HL-60 (cell line): ENCODE results near the gene COQ2.

Experiments
- DNase-seq, 2 experiments: peaks; one replicate each; pipeline ENCODE4 v3.0.0-alpha.2; 2010 to 2020; ENCODE audit warnings: low read depth in 1 of 2, low spot score in 1 of 2
- H3K27ac ChIP-seq: fragments of 250-450 bp; sonication (Bioruptor Pico); replicated peaks from 2 replicates; pipeline ENCODE4 v1.5.1; 2020; ENCODE audit warnings: mild to moderate bottlenecking, moderate library complexity
- H3K27me3 ChIP-seq: fragments of 250-450 bp; sonication (Bioruptor Pico); 2 replicates; pipeline ENCODE4 v1.5.1; 2021; ENCODE audit warnings: mild to moderate bottlenecking, moderate library complexity; ENCODE audit not compliant: insufficient read depth, poor library complexity, severe bottlenecking
- H3K4me3 ChIP-seq: replicated peaks from 2 replicates; pipeline ENCODE4 v1.5.1; 2011; ENCODE audit warnings: mild to moderate bottlenecking, control low read depth, low read length; ENCODE audit not compliant: insufficient read depth
- GABPA ChIP-seq: IDR thresholded peaks from 2 replicates; pipeline ENCODE4 v1.6.1; 2012; ENCODE audit warnings: low read depth
- POLR2AphosphoS5 ChIP-seq: IDR thresholded peaks from 2 replicates; pipeline ENCODE4 v1.6.1; 2012; ENCODE audit warnings: low read depth
- SPI1 ChIP-seq: IDR thresholded peaks from 2 replicates; pipeline ENCODE4 v1.6.1; 2012; ENCODE audit warnings: low read depth, mild to moderate bottlenecking, borderline replicate concordance
- TF ChIP-seq, protein P1 (sequence below): IDR thresholded peaks from one replicate; pipeline ENCODE4 v1.5.1; 2011; ENCODE audit warnings: low read length, control low read depth, inconsistent platforms; ENCODE audit not compliant: insufficient read depth
- TF ChIP-seq, protein P2 (sequence below): IDR thresholded peaks from 2 replicates; pipeline ENCODE4 v1.6.1; 2012; ENCODE audit warnings: low read depth; ENCODE audit not compliant: insufficient replicate concordance

The COQ2 gene

DNA sequence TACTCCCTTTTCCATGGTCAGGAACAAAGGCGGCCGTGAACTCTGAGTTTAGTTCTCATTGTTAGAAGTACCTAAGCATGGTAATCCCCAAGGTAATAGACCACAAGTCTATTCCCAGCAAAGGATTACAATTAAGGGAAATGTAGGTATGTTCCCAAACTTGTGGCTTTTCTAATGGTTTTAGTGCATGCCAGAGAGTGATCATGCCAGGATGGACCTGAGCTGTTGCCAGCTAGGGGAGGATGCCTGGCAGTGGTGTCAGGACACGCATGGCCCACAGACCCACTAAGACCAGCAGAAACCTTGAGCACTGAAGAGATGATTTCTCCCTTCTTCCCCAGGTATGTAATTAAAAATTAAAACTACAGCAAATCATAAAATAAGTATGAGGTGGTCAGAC, 60.8 kb downstream of the COQ2 start:
- TF ChIP-seq POLR2AphosphoS5 (no peak), GABPA (no peak), SPI1 (no peak)
- TF ChIP-seq, protein P1, sequence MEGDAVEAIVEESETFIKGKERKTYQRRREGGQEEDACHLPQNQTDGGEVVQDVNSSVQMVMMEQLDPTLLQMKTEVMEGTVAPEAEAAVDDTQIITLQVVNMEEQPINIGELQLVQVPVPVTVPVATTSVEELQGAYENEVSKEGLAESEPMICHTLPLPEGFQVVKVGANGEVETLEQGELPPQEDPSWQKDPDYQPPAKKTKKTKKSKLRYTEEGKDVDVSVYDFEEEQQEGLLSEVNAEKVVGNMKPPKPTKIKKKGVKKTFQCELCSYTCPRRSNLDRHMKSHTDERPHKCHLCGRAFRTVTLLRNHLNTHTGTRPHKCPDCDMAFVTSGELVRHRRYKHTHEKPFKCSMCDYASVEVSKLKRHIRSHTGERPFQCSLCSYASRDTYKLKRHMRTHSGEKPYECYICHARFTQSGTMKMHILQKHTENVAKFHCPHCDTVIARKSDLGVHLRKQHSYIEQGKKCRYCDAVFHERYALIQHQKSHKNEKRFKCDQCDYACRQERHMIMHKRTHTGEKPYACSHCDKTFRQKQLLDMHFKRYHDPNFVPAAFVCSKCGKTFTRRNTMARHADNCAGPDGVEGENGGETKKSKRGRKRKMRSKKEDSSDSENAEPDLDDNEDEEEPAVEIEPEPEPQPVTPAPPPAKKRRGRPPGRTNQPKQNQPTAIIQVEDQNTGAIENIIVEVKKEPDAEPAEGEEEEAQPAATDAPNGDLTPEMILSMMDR: no peak
- TF ChIP-seq, protein P2, sequence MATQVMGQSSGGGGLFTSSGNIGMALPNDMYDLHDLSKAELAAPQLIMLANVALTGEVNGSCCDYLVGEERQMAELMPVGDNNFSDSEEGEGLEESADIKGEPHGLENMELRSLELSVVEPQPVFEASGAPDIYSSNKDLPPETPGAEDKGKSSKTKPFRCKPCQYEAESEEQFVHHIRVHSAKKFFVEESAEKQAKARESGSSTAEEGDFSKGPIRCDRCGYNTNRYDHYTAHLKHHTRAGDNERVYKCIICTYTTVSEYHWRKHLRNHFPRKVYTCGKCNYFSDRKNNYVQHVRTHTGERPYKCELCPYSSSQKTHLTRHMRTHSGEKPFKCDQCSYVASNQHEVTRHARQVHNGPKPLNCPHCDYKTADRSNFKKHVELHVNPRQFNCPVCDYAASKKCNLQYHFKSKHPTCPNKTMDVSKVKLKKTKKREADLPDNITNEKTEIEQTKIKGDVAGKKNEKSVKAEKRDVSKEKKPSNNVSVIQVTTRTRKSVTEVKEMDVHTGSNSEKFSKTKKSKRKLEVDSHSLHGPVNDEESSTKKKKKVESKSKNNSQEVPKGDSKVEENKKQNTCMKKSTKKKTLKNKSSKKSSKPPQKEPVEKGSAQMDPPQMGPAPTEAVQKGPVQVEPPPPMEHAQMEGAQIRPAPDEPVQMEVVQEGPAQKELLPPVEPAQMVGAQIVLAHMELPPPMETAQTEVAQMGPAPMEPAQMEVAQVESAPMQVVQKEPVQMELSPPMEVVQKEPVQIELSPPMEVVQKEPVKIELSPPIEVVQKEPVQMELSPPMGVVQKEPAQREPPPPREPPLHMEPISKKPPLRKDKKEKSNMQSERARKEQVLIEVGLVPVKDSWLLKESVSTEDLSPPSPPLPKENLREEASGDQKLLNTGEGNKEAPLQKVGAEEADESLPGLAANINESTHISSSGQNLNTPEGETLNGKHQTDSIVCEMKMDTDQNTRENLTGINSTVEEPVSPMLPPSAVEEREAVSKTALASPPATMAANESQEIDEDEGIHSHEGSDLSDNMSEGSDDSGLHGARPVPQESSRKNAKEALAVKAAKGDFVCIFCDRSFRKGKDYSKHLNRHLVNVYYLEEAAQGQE: no peak
- DNase-seq: no peak
- H3K27me3 ChIP-seq: no peaks in the 10 kb centered on the region
- no peak overlapping the region for H3K27ac ChIP-seq
- H3K4me3 ChIP-seq: no peak overlapping the region

DNA sequence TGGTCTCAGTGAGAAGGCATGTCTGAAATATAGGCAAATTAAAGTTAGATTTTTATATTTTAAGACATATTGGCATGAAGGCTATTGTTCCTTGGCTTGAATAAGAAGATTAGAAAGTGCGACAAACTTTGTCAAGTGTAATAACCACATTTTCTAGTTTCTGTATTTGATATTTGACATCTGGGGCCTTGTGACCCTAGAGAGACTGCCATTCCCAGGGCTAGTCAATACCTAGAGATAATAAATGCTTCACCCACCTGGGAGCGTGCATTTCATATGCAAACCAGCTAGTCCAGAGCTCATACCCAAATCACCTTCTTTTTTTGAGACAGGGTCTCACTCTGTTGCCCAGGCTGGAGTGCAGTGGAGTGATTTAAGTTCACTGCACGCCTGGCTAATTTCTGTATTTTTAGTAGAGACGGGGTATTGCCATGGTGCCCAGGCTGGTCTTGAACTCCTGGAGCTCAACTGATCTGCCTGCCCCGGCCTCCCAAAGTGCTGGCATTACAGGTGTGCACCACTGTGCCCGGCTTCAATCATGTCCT, 62.6 kb downstream of the COQ2 start:
- no peaks in the 10 kb centered on the region for H3K27me3 ChIP-seq
- TF ChIP-seq POLR2AphosphoS5: no peak
- TF ChIP-seq, protein P1: no peak
- TF ChIP-seq, protein P2: no peak
- no peak for TF ChIP-seq GABPA
- TF ChIP-seq SPI1: no peak
- no peak for DNase-seq
- H3K27ac ChIP-seq: no peak overlapping the region
- H3K4me3 ChIP-seq: no peak overlapping the region

DNA sequence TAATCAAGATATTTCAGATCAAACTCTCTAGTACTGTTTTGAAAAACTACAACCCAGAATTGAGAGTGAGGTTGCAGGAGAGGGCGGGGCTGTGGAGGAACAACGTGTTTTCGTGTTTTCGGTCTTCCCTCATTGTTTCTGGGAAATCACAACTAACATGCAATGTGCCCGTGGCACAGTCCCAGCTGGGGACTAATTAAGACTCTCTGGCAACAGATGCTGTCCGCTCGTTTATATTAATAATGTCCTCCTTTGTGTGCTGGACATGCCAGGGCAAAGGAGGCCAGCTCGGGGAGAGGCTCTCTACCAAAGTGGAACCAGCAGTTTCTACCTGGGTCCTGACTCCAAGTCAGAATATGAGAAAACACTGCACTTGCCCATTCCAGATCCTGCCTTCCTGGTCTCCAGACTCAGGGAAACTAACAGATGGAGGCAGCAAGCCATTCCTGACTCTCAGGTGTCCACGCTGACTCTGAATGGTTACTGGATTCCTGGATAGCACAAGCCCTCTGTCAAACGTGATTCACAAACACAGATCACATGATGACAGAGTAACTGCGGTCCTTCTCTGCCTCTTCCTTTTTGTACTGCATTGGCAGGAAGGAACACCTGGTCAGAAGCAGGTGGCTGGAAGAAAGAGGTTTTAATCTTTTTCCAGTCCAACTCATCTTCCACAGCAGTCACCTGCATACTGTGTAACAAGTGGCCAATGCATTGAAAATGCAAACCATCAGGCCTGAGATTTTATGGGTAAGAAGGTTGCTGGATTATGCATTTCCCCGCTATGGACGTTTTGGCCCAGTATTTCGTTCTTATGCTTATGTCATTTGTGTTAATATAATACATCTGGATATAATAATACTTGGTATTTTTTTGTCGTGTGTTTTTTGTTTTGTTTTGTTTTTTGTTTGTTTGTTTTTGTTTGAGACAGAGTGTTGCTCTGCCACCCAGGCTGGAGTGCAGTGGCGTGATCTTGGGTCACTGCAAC, 65.0 kb downstream of the COQ2 start:
- H3K27me3 ChIP-seq: no peaks in the 10 kb centered on the region
- TF ChIP-seq, protein P2: no peak
- TF ChIP-seq SPI1: no peak
- no peak for TF ChIP-seq GABPA
- no peak for TF ChIP-seq POLR2AphosphoS5
- TF ChIP-seq, protein P1: no peak
- no peak for DNase-seq
- H3K4me3 ChIP-seq: no peak overlapping the region
- no peak overlapping the region for H3K27ac ChIP-seq
